Activated T-helper 17 cell treated with anti-CD3 and anti-CD28 coated beads, Interleukin-2, amount 50 U/mL, for 72 hours (primary cell): Measurements from ENCODE around the gene ALMS1. TPM values are rescaled to one million over a fixed set of nuclear protein-coding genes. Genes with fewer than 3 reads are reported as not detected.
"Not testable (repeated sequence)": the region's sequence is repeated elsewhere in the genome, so short reads cannot be mapped to it uniquely, and the experiment has no call there.

Source experiments
- ATAC-seq: fragments of 150-1000 bp; cut with Tn5 transposase; replicated peaks from 2 replicates; pipeline ENCODE4 v1.10.0; 2021; ENCODE audit warnings: mild to moderate bottlenecking, moderate library complexity
- H3K27ac Mint-ChIP-seq: one replicate; pipeline ENCODE4 v1.8.0; 2022; ENCODE audit warnings: mixed read lengths
- H3K27me3 Mint-ChIP-seq: one replicate; pipeline ENCODE4 v1.8.0; 2022; ENCODE audit warnings: mixed read lengths
- H3K36me3 Mint-ChIP-seq: one replicate; pipeline ENCODE4 v1.8.0; 2022; ENCODE audit warnings: low read depth, mild to moderate bottlenecking, mixed read lengths
- H3K4me1 Mint-ChIP-seq: one replicate; pipeline ENCODE4 v1.8.0; 2022; ENCODE audit warnings: mixed read lengths
- H3K4me3 Mint-ChIP-seq: one replicate; pipeline ENCODE4 v1.8.0; 2022; ENCODE audit warnings: mild to moderate bottlenecking, mixed read lengths
- H3K9me3 Mint-ChIP-seq: one replicate; pipeline ENCODE4 v1.8.0; 2022; ENCODE audit warnings: mixed read lengths
- total RNA-seq, 2 donors: library from RNA; stranded (reverse); gene quantifications; one replicate each; pipeline ENCODE4 v1.2.3, GENCODE V29; 2022

ALMS1 gene
- total RNA-seq, 2 donors from 2014 or later, result 16.3 to 20.2 TPM

GRCh38 chr2:73594251-73594650, 208.6 kb downstream of the ALMS1 start:
- Mint-ChIP-seq H3K4me3 (no peak overlapping the region), H3K27ac (no peak overlapping the region), H3K36me3 (peaks cover 7% of the 10 kb centered on the region), H3K9me3 (no peaks in the 10 kb centered on the region), H3K27me3 (no peaks in the 10 kb centered on the region), H3K4me1 (no peaks in the 10 kb centered on the region)
- no peak for ATAC-seq

- H3K27ac Mint-ChIP-seq, result no peak overlapping the region
- no peaks in the 10 kb centered on the region for H3K27me3 Mint-ChIP-seq
- no peak for ATAC-seq
- no peak overlapping the region for H3K4me3 Mint-ChIP-seq
- no peaks in the 10 kb centered on the region for H3K4me1 Mint-ChIP-seq
- peaks cover 52% of the 10 kb centered on the region for H3K36me3 Mint-ChIP-seq
- no peaks in the 10 kb centered on the region for H3K9me3 Mint-ChIP-seq
Measured at GRCh38 chr2:73601780-73602179, 216.1 kb downstream of the ALMS1 start.

- peak overlapping the region; percentile 58 for H3K27ac Mint-ChIP-seq
- H3K4me1 Mint-ChIP-seq, H3K27me3 Mint-ChIP-seq, H3K4me3 Mint-ChIP-seq, H3K9me3 Mint-ChIP-seq: not testable (repeated sequence)
- peaks cover 64% of the 10 kb centered on the region for H3K36me3 Mint-ChIP-seq
- ATAC-seq, result peak; percentile 93
Measured at GRCh38 chr2:73603099-73603588, 217.5 kb downstream of the ALMS1 start.

- H3K4me3 Mint-ChIP-seq, H3K4me1 Mint-ChIP-seq, ATAC-seq, H3K27ac Mint-ChIP-seq, H3K9me3 Mint-ChIP-seq, H3K27me3 Mint-ChIP-seq: not testable (repeated sequence)
- peaks cover 69% of the 10 kb centered on the region for H3K36me3 Mint-ChIP-seq
Measured at GRCh38 chr2:73604589-73604988, 219.0 kb downstream of the ALMS1 start.

GRCh38 chr2:73610111-73610510, 224.5 kb downstream of the ALMS1 start:
- peaks cover 26% of the 10 kb centered on the region for H3K36me3 Mint-ChIP-seq
- H3K9me3 Mint-ChIP-seq, result no peaks in the 10 kb centered on the region
- no peak overlapping the region for H3K27ac Mint-ChIP-seq
- ATAC-seq, result peak; percentile 48
- no peaks in the 10 kb centered on the region for H3K27me3 Mint-ChIP-seq
- H3K4me3 Mint-ChIP-seq, result no peak overlapping the region
- H3K4me1 Mint-ChIP-seq, result no peaks in the 10 kb centered on the region

- no peaks in the 10 kb centered on the region for H3K9me3 Mint-ChIP-seq
- H3K36me3 Mint-ChIP-seq, result peaks cover 22% of the 10 kb centered on the region
- no peak overlapping the region for H3K27ac Mint-ChIP-seq
- no peak overlapping the region for H3K4me3 Mint-ChIP-seq
- no peaks in the 10 kb centered on the region for H3K27me3 Mint-ChIP-seq
- ATAC-seq, result no peak
- H3K4me1 Mint-ChIP-seq, result no peaks in the 10 kb centered on the region
Measured at GRCh38 chr2:73611193-73611592, 225.6 kb downstream of the ALMS1 start.

- ATAC-seq, result no peak
- Mint-ChIP-seq H3K4me1 (no peaks in the 10 kb centered on the region), H3K4me3 (no peak overlapping the region), H3K27me3 (no peaks in the 10 kb centered on the region), H3K9me3 (no peaks in the 10 kb centered on the region), H3K27ac (no peak overlapping the region), H3K36me3 (peaks cover 16% of the 10 kb centered on the region)
Measured at GRCh38 chr2:73611867-73612266, 226.2 kb downstream of the ALMS1 start.

- no peak overlapping the region for H3K27ac Mint-ChIP-seq
- no peaks in the 10 kb centered on the region for H3K36me3 Mint-ChIP-seq
- no peaks in the 10 kb centered on the region for H3K9me3 Mint-ChIP-seq
- no peaks in the 10 kb centered on the region for H3K27me3 Mint-ChIP-seq
- H3K4me3 Mint-ChIP-seq, result no peak overlapping the region
- no peaks in the 10 kb centered on the region for H3K4me1 Mint-ChIP-seq
- peak; percentile 91 for ATAC-seq
Measured at GRCh38 chr2:73614105-73614504, 228.5 kb downstream of the ALMS1 start.

GRCh38 chr2:73614997-73615396, 229.4 kb downstream of the ALMS1 start:
- no peak overlapping the region for H3K27ac Mint-ChIP-seq
- no peak for ATAC-seq
- H3K4me1 Mint-ChIP-seq, result no peaks in the 10 kb centered on the region
- no peaks in the 10 kb centered on the region for H3K27me3 Mint-ChIP-seq
- H3K36me3 Mint-ChIP-seq, result no peaks in the 10 kb centered on the region
- H3K9me3 Mint-ChIP-seq, result no peaks in the 10 kb centered on the region
- no peak overlapping the region for H3K4me3 Mint-ChIP-seq

- H3K4me3 Mint-ChIP-seq, result not testable (repeated sequence)
Measured at GRCh38 chr2:73619925-73620324, 234.3 kb downstream of the ALMS1 start.

GRCh38 chr2:73624036-73624435, 238.4 kb downstream of the ALMS1 start:
- not testable (repeated sequence) for H3K27me3 Mint-ChIP-seq, H3K4me3 Mint-ChIP-seq, H3K27ac Mint-ChIP-seq, H3K9me3 Mint-ChIP-seq, H3K4me1 Mint-ChIP-seq, H3K36me3 Mint-ChIP-seq
- peak; percentile 65 for ATAC-seq

More at GRCh38 chr2:73619925-73620324, 234.3 kb downstream of the ALMS1 start:
- H3K4me1 Mint-ChIP-seq, H3K27ac Mint-ChIP-seq, H3K36me3 Mint-ChIP-seq, ATAC-seq, H3K27me3 Mint-ChIP-seq, H3K9me3 Mint-ChIP-seq: not testable (repeated sequence)

- not testable (repeated sequence) for H3K4me3 Mint-ChIP-seq, H3K4me1 Mint-ChIP-seq, H3K9me3 Mint-ChIP-seq, ATAC-seq, H3K27me3 Mint-ChIP-seq, H3K27ac Mint-ChIP-seq, H3K36me3 Mint-ChIP-seq
Measured at GRCh38 chr2:73624625-73625024, 239.0 kb downstream of the ALMS1 start.

GRCh38 chr2:73626237-73626636, 240.6 kb downstream of the ALMS1 start:
- not testable (repeated sequence) for H3K4me1 Mint-ChIP-seq, H3K27ac Mint-ChIP-seq, H3K9me3 Mint-ChIP-seq, H3K4me3 Mint-ChIP-seq, ATAC-seq, H3K36me3 Mint-ChIP-seq, H3K27me3 Mint-ChIP-seq

- not testable (repeated sequence) for H3K4me1 Mint-ChIP-seq, H3K27ac Mint-ChIP-seq, H3K4me3 Mint-ChIP-seq, H3K27me3 Mint-ChIP-seq, H3K9me3 Mint-ChIP-seq, H3K36me3 Mint-ChIP-seq
- ATAC-seq, result peak; percentile 43
Measured at GRCh38 chr2:73628493-73628892, 242.9 kb downstream of the ALMS1 start.

- H3K27ac Mint-ChIP-seq, H3K4me1 Mint-ChIP-seq, H3K9me3 Mint-ChIP-seq, H3K4me3 Mint-ChIP-seq, H3K27me3 Mint-ChIP-seq, H3K36me3 Mint-ChIP-seq: not testable (repeated sequence)
- ATAC-seq, result peak; percentile 83
Measured at GRCh38 chr2:73630662-73631266, 245.1 kb downstream of the ALMS1 start.

GRCh38 chr2:73636977-73637376, 251.3 kb downstream of the ALMS1 start:
- H3K4me3 Mint-ChIP-seq, ATAC-seq, H3K4me1 Mint-ChIP-seq, H3K36me3 Mint-ChIP-seq, H3K9me3 Mint-ChIP-seq, H3K27ac Mint-ChIP-seq, H3K27me3 Mint-ChIP-seq: not testable (repeated sequence)
